NB4 (cell line): Measurements from ENCODE around the gene KRTAP12-2.

Source experiments
- DNase-seq: peaks from one replicate; pipeline ENCODE4 v3.0.0; 2010; ENCODE audit warnings: low read depth
- H3K4me3 ChIP-seq: one replicate; pipeline ENCODE4 v1.5.1; 2011; ENCODE audit warnings: mild to moderate bottlenecking, low read depth, low read length, moderate library complexity
- MAX ChIP-seq: IDR thresholded peaks from 2 replicates; pipeline ENCODE4 v1.6.1; 2011; ENCODE audit warnings: low read depth, low read length
- MYC ChIP-seq: IDR thresholded peaks from 2 replicates; pipeline ENCODE4 v1.6.1; 2011; ENCODE audit warnings: low read depth, low read length
- POLR2A ChIP-seq: IDR thresholded peaks from 2 replicates; pipeline ENCODE4 v1.6.1; 2011; ENCODE audit warnings: mild to moderate bottlenecking; ENCODE audit not compliant: insufficient read length; ENCODE audit errors: extremely low read depth
- TF ChIP-seq, protein P1 (sequence below): IDR thresholded peaks from one replicate; pipeline ENCODE4 v1.5.1; 2012; ENCODE audit warnings: low read depth, low read length

Gene KRTAP12-2

GRCh38 chr21:44708213-44708865 is 41.6 kb upstream of the KRTAP12-2 start:
- TF ChIP-seq, protein P1, sequence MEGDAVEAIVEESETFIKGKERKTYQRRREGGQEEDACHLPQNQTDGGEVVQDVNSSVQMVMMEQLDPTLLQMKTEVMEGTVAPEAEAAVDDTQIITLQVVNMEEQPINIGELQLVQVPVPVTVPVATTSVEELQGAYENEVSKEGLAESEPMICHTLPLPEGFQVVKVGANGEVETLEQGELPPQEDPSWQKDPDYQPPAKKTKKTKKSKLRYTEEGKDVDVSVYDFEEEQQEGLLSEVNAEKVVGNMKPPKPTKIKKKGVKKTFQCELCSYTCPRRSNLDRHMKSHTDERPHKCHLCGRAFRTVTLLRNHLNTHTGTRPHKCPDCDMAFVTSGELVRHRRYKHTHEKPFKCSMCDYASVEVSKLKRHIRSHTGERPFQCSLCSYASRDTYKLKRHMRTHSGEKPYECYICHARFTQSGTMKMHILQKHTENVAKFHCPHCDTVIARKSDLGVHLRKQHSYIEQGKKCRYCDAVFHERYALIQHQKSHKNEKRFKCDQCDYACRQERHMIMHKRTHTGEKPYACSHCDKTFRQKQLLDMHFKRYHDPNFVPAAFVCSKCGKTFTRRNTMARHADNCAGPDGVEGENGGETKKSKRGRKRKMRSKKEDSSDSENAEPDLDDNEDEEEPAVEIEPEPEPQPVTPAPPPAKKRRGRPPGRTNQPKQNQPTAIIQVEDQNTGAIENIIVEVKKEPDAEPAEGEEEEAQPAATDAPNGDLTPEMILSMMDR: no peak
- TF ChIP-seq MYC (no peak), POLR2A (no peak), MAX (no peak)
- DNase-seq: no peak
- no peak overlapping the region for H3K4me3 ChIP-seq

DNA sequence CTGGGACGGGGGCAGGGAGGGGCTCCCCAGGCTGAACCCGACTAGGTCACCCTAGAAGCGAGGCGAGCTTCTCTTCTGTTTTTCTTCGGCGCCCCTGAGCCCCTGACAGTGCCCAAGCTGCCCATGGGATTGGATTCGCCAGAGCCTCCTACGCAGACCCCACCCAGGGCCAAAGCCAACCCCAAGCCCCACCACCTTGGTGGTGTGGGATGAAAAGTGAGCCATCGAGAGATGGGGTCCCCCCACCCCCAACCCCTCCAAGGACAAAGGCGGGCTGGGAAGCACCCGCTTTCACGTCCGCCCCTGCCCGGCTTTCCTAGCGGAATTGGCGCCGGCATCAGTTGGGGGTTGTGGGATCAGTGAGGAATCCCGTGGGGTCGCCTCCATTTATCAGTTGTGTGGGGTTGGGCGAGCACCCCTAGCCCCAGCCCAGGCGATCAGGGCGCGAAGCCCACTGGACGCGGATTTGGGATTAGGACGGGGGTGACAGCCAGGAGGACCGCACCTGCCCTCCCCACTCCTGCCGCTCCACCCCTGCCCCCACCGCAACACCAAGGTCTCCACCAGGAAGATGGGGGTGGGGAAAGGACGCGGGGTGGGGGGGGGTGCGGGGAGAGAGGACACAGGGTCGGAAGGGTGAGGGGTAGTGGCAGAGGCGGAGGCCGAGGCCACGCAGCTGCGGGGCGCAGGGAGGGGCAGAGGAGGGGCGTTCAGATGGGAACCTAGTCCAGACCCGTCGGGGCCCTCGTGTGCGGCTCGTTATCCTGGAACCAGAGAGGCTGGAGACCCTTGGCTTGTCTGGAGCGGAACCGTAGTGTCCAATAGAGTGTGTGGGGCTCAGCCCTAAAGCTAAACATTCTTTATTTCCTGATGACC is 40.2 kb upstream of the KRTAP12-2 start:
- DNase-seq: no peak
- no peak overlapping the region for H3K4me3 ChIP-seq
- TF ChIP-seq, protein P1: no peak
- TF ChIP-seq MYC: no peak
- TF ChIP-seq POLR2A: no peak
- TF ChIP-seq MAX: no peak

GRCh38 chr21:44706026-44706705 is 39.4 kb upstream of the KRTAP12-2 start:
- TF ChIP-seq, protein P1: no peak
- TF ChIP-seq POLR2A: no peak
- no peak for TF ChIP-seq MYC
- TF ChIP-seq MAX: no peak
- DNase-seq: no peak
- no peak overlapping the region for H3K4me3 ChIP-seq

- H3K4me3 ChIP-seq: no peak overlapping the region
- TF ChIP-seq POLR2A (no peak), MAX (no peak), MYC (no peak)
- TF ChIP-seq, protein P1: no peak
- no peak for DNase-seq
These were observed 37.9 kb upstream of the KRTAP12-2 start for GRCh38 chr21:44704636-44705001.

DNA sequence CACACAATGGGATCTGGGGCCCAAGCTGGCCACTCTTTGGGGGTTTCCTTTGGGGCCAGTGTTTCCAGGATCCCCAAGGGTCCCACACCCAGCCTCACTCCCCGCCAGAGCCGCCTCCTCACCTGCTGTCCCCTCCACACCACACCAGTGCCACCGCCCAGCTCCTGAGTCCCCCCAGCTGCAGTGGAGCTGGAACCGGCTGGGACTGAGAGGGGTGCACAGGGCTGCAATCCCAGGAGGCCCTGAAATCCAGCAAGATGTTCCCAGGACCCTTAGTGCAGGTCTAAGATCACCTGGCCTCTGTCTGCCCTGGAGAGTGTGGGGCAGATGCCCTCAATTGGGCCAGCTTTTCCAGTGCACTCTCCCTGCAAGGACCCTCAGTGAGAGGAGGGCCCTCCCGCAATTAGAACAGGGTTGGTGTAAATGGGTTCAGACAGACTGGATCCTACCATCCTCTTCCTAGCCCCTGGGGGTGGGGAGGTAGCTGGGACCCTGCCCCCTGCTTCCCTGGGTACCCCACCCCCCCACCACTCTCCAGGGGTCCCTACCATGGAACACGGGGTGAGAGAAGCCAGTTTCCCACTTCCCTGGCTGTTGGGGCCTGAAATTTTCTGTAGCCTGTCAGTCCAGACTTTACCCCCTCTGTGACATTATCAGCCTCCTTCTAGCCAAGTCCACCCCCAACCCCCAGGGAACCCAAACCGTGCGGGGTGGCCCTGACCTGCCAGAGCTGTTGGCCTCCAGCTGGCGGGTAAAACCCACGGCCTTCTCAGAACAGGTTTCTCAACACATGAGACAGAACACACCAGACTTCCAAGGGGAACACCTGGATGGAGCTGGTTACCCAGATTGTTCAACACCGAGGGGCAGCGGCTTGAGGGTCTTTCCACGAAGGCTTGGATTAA is 37.3 kb upstream of the KRTAP12-2 start:
- H3K4me3 ChIP-seq: no peak overlapping the region
- no peak for DNase-seq
- no peak for TF ChIP-seq POLR2A
- no peak for TF ChIP-seq MYC
- no peak for TF ChIP-seq MAX
- TF ChIP-seq, protein P1: no peak
